ENCODE measurements around the gene CTDSP2. TPM values are rescaled to one million over a fixed set of nuclear protein-coding genes. Genes with fewer than 3 reads are reported as not detected.
A peak's percentile ranks its signal among the peaks of the same experiment; 100 is the strongest.
"Not testable (repeated sequence)": the region's sequence is repeated elsewhere in the genome, so short reads cannot be mapped to it uniquely, and the experiment has no call there.

CTDSP2 gene, protein sequence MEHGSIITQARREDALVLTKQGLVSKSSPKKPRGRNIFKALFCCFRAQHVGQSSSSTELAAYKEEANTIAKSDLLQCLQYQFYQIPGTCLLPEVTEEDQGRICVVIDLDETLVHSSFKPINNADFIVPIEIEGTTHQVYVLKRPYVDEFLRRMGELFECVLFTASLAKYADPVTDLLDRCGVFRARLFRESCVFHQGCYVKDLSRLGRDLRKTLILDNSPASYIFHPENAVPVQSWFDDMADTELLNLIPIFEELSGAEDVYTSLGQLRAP
- 100 to 1,000 TPM; 152 to 254 TPM for total RNA-seq
- long read RNA-seq, full-length matches to known transcripts: 10 of 141 reads
- long read RNA-seq, partial matches to known transcripts: 3 of 141 reads
- long read RNA-seq, other reads (novel, unspliced or antisense): 128 of 141 reads

DNA sequence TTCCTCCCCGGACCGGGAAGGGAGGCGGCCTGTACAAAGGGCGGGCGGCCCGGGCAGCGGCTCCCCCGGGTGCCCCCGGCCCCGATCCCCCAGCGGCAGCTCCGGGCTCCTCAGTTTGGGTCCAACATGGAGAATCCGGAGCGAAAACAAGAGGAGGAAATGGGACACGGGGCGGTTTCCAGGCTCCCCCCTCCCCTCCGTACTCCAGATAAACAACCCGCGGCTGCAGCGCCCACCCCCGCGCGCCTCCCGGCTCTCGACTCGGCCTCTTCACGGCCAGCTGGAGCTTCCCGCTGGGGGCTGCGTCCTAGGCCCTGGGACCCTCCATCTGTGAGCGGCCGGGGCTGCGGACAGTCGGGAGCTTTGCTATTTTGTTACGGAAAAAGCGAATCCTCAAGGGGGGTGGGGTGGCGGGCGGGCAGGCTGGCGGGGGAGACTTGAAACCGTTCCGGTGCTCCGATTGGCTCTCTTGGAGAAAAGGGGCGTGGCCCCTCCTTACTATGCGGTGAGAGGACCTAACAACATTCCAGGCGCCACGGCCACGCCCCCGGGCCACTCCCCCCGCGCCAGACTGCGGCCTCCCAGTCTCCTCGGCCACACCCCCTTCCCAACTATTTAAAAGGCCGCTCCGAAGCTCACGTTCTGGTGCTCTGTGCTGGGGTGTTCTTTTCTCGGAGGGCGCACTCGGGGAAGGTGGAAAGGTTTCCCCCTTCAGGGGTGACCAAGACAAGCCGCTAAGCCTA is at the start of gene CTDSP2:
Gene CTDSP2 (minus strand): TSS at position 153 of the 743 bp plus-strand sequence. CDS start 294 bp downstream, outside the sequence.
- peak; percentile 100 for DNase-seq
- intact Hi-C loops (cut with DNase I, micrococcal nuclease): no loop called here
- peak; percentile 83 for ATAC-seq

- DNase-seq (no peak), ATAC-seq (no peak)
- intact Hi-C loops (cut with DNase I, micrococcal nuclease): no loop called here
Observed at GRCh38 chr12:57896115-57896433, 49.5 kb upstream of the CTDSP2 start.

DNA sequence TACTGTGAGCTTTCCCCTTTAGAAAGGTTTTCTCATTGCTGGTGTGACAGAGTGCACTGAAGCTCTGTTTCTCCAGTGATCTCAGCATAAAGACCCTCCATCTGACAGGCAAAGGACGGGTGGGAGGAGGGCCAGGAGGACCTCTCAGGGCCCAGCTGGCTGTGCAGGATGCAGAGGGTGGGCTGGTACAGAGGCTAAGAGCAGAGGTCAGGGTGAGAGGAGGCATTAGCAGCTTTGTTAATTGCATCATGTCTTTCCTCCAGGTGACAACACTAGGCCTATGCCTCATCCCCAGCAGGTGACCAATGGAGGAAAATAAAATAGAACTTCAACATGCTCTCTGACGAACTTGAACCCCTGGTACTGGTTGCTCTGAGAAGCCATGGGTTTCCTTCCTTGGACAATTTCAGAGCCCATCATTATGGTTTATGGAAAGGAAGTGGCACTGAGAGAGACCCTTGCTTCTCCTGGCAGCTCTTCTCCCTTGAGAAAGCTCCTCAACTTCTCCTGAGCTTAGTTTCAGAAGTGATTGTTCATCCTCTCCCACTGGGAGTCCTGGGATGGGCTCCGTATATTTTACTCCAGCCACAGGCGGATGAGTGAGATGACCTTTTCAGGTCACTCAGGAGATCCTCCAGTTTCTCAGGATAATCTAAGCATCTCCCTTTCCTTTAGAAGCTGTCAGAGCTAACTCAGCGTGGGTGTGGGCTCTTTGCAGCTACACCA is 49.0 kb upstream of the CTDSP2 start:
- ATAC-seq: no peak
- DNase-seq: no peak
- intact Hi-C loops (cut with DNase I, micrococcal nuclease): no loop called here

- ATAC-seq (no peak), DNase-seq (peak in 1 of 2 donors; percentile 33)
- intact Hi-C loops (cut with DNase I, micrococcal nuclease): no loop called here
Observed at GRCh38 chr12:57894399-57895292, 48.1 kb upstream of the CTDSP2 start.

DNA sequence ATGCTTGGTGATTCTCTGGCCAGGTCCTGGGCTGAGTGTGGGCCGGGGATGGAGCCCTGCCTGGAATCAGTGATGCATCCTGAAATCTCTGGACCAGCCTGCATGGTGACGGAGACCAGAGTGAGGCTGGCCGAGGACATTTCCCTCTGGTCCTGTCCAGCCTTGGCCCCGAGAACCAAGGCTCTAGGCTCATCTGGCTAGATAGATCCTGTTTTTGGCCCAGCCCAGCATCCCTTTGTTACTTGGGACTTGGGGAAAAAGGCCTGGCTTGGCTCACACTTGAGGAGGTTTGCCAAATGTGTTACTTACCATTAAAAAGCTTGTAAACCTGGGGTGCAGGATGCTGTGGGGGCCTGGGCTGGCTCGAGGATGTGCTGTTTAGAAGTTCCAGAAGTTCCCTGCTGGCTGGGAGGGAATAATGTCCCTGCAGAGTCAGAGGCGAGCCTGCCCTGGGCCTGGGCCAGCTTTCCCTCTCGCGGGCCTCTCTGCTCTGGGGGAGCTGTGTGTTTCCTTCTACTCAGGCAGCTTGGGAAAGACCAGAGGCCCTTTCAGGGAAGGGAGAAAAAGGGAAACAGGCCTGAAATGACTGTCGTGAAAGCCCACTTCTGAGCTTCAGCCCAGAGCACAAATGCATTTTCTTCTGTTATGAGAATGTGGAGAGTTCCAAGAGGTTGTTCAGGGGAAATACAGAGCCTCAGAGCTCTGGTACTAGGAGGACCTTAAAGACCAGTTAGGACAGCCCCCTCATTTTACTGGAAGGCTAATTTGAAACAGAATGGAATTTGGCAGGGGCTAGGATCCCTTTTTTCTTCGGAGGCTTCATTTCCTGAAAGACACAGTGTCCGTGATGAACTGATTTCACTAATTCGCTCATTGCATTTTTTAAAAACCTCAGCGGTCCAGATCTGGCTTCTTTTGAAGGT is 47.2 kb upstream of the CTDSP2 start:
- intact Hi-C loops (cut with DNase I, micrococcal nuclease): no loop called here
- ATAC-seq (peak; percentile 48), DNase-seq (peak; percentile 84 to 94)

DNA sequence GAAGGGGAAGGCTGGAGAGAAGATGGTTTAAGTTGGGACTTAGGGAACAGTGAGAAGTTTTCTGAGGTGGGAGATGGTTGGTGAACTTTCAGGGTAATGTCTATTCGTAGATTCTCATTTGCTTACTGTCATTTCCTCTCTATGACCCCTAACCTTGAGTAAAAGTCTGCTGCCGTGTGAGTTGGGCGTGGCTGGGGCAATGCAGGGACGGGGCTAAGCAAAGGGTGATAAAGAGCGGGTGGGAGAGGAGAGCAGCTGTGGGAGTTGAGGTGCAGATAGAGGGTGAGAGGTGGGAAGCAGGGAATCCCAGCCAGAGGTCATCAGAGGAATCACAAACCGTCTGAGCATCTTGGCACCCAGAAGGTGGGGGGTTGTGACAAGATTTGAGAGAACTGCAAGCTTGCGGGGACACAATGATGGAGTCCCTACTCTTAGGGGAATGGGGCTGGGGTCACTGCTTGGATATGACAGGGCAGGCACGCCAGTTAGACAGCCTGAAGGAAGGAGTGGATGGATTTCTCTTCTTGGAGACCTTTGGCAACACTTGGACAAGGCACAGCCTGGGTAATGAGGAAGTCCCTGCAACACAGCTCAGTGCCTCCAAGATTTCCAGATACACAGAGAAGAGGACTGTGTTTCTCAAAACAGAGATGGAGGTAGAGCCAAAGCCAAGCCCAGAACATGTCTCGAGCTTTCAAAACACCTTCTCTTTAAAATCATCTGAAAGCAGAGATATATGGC is 45.9 kb upstream of the CTDSP2 start:
- intact Hi-C loops (cut with DNase I, micrococcal nuclease): no loop called here
- ATAC-seq (peak; percentile 42), DNase-seq (peak in 1 of 2 donors; percentile 59)

DNA sequence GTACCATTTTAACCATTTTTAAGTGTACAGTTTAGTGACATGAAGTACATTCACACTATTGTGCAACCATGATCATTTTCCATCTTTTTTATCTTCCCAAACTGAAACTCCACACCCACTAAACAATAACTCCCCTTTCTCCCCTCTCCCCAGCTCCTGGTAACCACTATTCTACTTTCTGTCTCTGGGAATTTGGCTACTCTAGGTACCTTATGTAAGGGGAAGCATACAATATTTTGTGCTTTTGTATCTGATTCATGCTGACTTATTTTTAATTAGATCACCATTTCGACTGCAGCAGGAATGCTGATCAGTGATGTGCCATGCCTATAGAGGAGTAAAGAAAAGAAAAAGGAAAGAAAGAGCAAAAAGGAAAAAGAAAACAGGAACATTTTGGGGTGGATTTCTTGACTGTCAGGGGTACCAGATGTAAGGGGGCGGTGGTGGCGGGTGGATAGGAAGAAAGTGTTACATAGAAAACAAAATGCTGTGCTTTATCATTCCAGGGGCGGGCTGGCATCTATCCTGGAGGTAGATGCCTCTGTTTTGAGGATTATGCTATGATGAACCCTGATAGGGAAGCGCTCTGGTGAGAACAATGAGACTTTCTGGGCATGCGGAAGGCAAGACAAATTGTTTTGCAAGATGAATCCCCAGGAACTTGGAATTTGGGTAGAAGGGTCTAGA is 45.2 kb upstream of the CTDSP2 start:
- intact Hi-C loops (cut with DNase I, micrococcal nuclease): no loop called here
- ATAC-seq (no peak), DNase-seq (no peak)

DNA sequence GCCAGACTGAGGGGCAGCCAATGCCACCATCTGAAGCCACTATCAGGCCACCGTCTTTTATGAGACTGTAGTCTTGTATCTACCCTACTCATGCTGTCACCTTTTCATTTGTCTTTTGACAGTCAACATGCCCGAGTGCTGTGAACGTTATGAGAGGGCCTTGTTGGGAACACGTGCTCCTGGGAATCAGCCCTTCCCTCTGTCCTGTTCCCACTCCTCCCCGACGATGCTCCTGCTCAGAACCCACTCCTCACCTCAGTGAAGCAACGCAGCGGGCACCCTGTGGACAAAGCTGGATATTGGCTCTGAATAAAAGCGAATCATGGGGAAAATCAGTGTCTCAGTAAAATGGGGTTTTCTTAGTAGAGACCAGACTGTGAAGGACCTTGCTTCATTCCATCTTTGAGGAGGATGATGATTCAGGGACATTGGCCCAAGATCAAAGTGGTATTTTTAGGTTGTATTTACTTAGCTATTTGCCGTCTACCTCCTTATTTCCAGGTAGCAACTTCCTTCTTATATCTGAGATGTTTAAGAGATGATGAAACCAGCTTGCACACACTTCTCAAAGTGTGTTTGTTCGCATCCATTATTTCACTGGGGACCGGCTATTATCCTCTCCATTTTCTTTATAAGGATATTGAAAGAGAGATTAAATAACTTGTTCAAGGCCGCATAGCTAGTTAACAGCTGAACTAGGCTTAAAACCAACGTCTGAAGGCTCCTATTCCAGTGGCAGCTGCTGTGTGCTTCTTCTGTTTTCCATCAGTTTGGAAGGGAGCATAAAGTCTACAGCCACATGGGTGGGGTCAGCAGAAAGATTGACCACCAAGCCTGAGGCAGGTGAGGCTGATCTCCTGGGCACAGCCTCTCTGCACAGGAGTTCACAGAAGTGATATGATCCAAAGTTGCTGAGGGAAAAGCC is 43.9 kb upstream of the CTDSP2 start:
- ATAC-seq (peak; percentile 3), DNase-seq (no peak)
- intact Hi-C loops (cut with DNase I, micrococcal nuclease): no loop called here

- intact Hi-C loops (cut with DNase I, micrococcal nuclease): no loop called here
- DNase-seq (peak; percentile 69 to 71), ATAC-seq (peak; percentile 50)
Observed at GRCh38 chr12:57889500-57889989, 43.0 kb upstream of the CTDSP2 start.

GRCh38 chr12:57888409-57889157 is 42.1 kb upstream of the CTDSP2 start:
- DNase-seq (peak; percentile 75 to 83), ATAC-seq (peak; percentile 75)
- intact Hi-C loops (cut with DNase I, micrococcal nuclease): no loop called here

DNA sequence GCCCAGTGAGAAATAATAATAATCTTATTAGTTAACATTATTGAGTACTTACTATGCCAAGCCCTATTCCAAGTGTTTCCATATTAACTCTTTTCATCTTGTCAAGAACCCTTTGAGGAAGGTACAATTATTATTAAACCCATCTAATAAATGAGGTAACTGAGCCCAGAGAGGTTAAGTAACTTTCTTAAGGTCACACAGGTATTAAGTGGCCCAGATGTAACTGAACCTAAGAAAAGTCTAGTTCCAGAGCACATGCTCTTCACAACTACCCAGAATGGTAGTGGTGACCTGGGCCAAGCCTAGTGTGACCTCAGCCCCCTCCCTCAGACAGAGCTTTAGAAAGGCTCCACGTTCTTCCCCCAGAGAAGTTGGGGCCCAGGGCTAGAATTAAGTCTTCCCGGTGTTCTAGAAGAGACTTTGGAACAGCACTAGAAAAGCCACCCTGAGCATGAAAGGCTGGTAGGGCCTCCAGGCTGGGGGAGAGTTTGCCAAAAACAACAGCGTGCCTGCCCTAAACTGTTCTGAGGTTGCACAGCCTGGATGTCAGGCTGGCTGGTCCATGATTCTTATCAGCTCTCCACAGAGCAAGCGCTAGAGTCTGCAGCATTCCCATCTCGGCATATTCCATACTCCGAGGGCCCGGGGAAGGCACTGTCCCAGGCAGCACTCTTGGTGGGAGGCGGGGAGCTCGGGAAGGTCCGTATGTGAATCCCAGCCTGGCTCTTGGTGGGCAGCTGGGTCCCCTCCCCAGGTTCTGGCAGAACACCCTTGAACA is 41.3 kb upstream of the CTDSP2 start:
- intact Hi-C loops (cut with DNase I, micrococcal nuclease): no loop called here
- ATAC-seq: peak; percentile 17
- DNase-seq: peak in 1 of 2 donors; percentile 41

DNA sequence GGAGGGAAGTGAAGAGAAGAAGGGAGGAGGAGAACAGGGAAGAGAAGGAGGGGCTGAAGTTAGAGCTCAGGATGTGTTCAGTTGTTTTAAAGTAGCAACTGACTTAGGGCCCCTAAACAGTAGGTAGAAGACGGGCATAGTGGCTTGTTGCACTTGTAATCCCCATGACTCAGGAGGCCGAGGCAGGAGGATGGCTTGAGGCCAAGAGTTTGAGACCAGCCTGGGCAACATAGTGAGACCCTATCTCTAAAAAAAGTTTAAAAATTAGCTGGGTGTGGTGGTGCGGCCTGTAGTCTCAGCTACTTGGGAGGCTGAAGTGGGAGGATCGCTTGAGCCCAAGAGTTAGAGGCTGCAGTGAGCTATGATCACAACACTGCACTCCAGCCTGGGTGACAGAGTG is 40.4 kb upstream of the CTDSP2 start:
- intact Hi-C loops (cut with DNase I, micrococcal nuclease); DNase-seq; ATAC-seq: not testable (repeated sequence)

DNA sequence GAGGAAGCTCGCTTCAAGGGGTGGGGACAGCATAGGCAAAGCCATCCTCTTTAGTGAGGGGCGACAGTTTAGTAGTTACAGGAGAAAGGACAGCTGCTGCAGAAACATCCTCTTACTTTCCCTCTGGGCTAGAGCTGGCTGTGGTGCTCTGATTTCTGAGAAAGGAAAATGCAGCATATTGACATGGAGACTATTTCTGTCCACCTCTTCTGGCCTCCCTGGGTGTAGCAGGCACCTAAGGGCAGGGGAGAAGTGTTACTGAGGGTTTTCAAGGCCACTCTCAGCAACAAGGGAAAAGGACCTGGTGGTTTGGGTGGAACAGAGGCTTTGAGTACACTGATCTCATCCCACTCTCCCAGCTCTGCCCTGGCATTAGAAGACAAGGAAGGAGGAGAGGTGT is 40.0 kb upstream of the CTDSP2 start:
- intact Hi-C loops (cut with DNase I, micrococcal nuclease): no loop called here
- DNase-seq (no peak), ATAC-seq (no peak)

DNA sequence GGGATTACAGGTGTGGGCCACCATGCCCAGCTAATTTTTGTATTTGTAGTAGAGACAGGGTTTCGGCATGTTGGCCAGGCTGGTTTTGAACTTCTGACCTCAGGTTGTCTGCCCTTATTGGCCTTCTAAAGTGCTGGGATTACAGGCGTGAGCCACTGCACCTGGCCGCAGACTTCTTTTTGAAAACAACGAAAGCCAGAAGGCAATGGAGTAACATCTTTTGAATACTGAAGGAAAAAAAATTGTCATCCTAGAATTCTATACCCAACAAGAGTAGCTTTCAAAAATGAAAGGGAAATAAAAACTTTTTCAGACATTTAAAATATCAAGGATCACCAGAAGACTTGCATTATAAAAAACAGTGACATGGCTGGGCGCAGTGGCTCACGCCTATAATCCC is 38.7 kb upstream of the CTDSP2 start:
- intact Hi-C loops (cut with DNase I, micrococcal nuclease): no loop called here
- no peak for ATAC-seq
- DNase-seq: peak in 1 of 2 donors; percentile 11
